K562 (cell line): ENCODE data around the gene UGT3A2. TPM values are rescaled to one million over a fixed set of nuclear protein-coding genes. Genes with fewer than 3 reads are reported as not detected.

Experiments
- ATAC-seq: fragments of 200-7000 bp; cut with Tn5 transposase; 3 replicates; pipeline ENCODE4 v1.9.1; 2020; ENCODE audit warnings: moderate library complexity
- BruUV-seq: library from RNA; stranded (reverse); fragments of 400-500 nt; replicated peaks from 2 replicates; lab custom pipeline; 2021; lab: Mats Ljungman, UMichigan
- CTCF ChIA-PET: fragments of 300-600 bp; formaldehyde crosslinking; extraction: SDS; loops from one replicate; lab custom pipeline; 2021; ENCODE audit warnings: low intra/inter-chr PET ratio; lab: Yijun Ruan, JAX
- POLR2A ChIA-PET: fragments of 300-600, 350-650 bp; sonication (Branson Sonifier 250); formaldehyde crosslinking; extraction: SDS; loops from one replicate; lab custom pipeline; 2021; ENCODE audit warnings: antibody characterized with exemption, inconsistent platforms; lab: Yijun Ruan, JAX
- DNase-seq, 4 experiments: peaks; one replicate each; pipeline versions ENCODE4 v3.0.0 to v3.0.0-alpha.2; 2011 to 2018; ENCODE audit warnings: low spot score in 3 of 4, mixed read lengths in 3 of 4; ENCODE audit errors: extremely low read depth in 1 of 4
- FAIRE-seq: peaks from 2 replicates; lab custom pipeline; 2011; peaks lifted over from hg19 to GRCh38; lab: Jason Lieb, UNC
- H2AFZ ChIP-seq: 2 replicates; pipeline ENCODE4 v1.6.0; 2011; ENCODE audit warnings: low read depth, low read length, control low read depth, inconsistent platforms
- H3K27ac ChIP-seq: fragments of 200-600 bp; 3 replicates; pipeline ENCODE4 v1.8.0; 2011; ENCODE audit warnings: low read depth, mild to moderate bottlenecking, control low read depth, inconsistent platforms, low read length, moderate library complexity, mixed read lengths; ENCODE audit errors: extremely low read depth
- H3K27me3 ChIP-seq, 2 experiments: fragments of 300-600 bp in 1 of 2; 2 replicates in 1 of 2; 3 replicates in 1 of 2; pipeline versions ENCODE4 v1.6.0 to v1.8.0; 2011; ENCODE audit warnings: inconsistent platforms in 2 of 2, low read length in 2 of 2, mild to moderate bottlenecking in 1 of 2, mixed read lengths in 1 of 2, moderate library complexity in 1 of 2; ENCODE audit not compliant: control insufficient read depth in 2 of 2, insufficient read depth in 2 of 2
- H3K36me3 ChIP-seq: fragments of 300-600 bp; 3 replicates; pipeline ENCODE4 v1.8.0; 2011; ENCODE audit warnings: mild to moderate bottlenecking, low read length, inconsistent platforms; ENCODE audit not compliant: control insufficient read depth, insufficient read depth
- H3K4me1 ChIP-seq, 2 experiments: fragments of 200-600 bp in 1 of 2; replicated peaks in 1 of 2; 2 replicates in 1 of 2; 3 replicates in 1 of 2; pipeline versions ENCODE4 v1.5.1 to v1.8.0; 2011; ENCODE audit warnings: inconsistent platforms in 2 of 2, low read length in 2 of 2, mild to moderate bottlenecking in 1 of 2, mixed read lengths in 1 of 2, moderate library complexity in 1 of 2; ENCODE audit not compliant: control insufficient read depth in 2 of 2, insufficient read depth in 2 of 2
- H3K4me2 ChIP-seq: 2 replicates; pipeline ENCODE4 v1.6.1; 2011; ENCODE audit warnings: low read length, control low read depth, inconsistent platforms, mixed read lengths; ENCODE audit not compliant: insufficient read depth
- H3K4me3 ChIP-seq: fragments of 200-600 bp; sonication (generic), shearing (Covaris generic); 2 replicates; pipeline ENCODE4 v1.5.1; 2016; ENCODE audit warnings: control low read depth, inconsistent platforms
- H3K79me2 ChIP-seq: fragments of 200-600 bp; 3 replicates; pipeline ENCODE4 v1.8.0; 2011; ENCODE audit warnings: low read length, inconsistent platforms; ENCODE audit not compliant: control insufficient read depth, insufficient read depth
- H3K9ac ChIP-seq, 2 experiments: 2 replicates each; pipeline versions ENCODE4 v1.6.0 to v1.6.1; 2011; ENCODE audit warnings: low read depth in 2 of 2, low read length in 2 of 2, control low read depth in 1 of 2, inconsistent platforms in 1 of 2, mild to moderate bottlenecking in 1 of 2, mixed read lengths in 1 of 2; ENCODE audit not compliant: insufficient read depth in 1 of 2
- H3K9me1 ChIP-seq: one replicate; pipeline ENCODE4 v1.6.0; 2011; ENCODE audit warnings: inconsistent platforms, mild to moderate bottlenecking, low read length, moderate library complexity; ENCODE audit not compliant: control insufficient read depth, insufficient read depth
- H3K9me3 ChIP-seq: replicated peaks from 2 replicates; pipeline ENCODE4 v1.5.1; 2011; ENCODE audit warnings: low read depth, low read length, inconsistent platforms; ENCODE audit not compliant: control insufficient read depth, insufficient read depth
- H4K20me1 ChIP-seq: replicated peaks from 2 replicates; pipeline ENCODE4 v1.6.1; 2011; ENCODE audit warnings: low read length, inconsistent platforms, mixed read lengths; ENCODE audit not compliant: control insufficient read depth, insufficient read depth
- CBFA2T3 ChIP-seq: fragments of 450-650 bp; IDR thresholded peaks from 2 replicates; pipeline ENCODE4 v1.6.1; 2017
- WGBS: fragments of 100-300 bp; shearing (Covaris generic); methylation state at CpG from one replicate; pipeline ENCODE4 v1.1.6; 2016; ENCODE audit warnings: low coverage, mixed read lengths; ENCODE audit not compliant: insufficient coverage; ENCODE audit errors: missing lambda C conversion rate; 5-methylcytosine and 5-hydroxymethylcytosine counted together
- in situ Hi-C: fragments of 300-500 bp; cut with MboI; formaldehyde crosslinking; loops from 4 replicates; pipeline ENCODE4 v1.15.0; 2018; ENCODE audit warnings: inconsistent platforms, mixed read lengths
- intact Hi-C: fragments of 100-400 bp; cut with micrococcal nuclease; formaldehyde crosslinking; loops from 2 replicates; pipeline ENCODE4 v1.14.2; 2022
- polyA plus RNA-seq, 8 experiments: library from polyadenylated mRNA; depleted of rRNA in 4 of 8; stranded (reverse) in 5 of 8; unstranded in 3 of 8; fragments of >200 nt; fragmentation: Nextera tagmentation in 2 of 8; fragmentation: Illumina TruSeq in 1 of 8; extraction: Ambion mirVana in 2 of 8; extraction: Trizol in 1 of 8; gene quantifications; 2 replicates each; pipeline versions ENCODE4 v1.2.1 to v1.2.3, GENCODE V29; 2011 to 2014; ENCODE audit warnings: inconsistent platforms in 1 of 8, missing spikeins in 1 of 8
- total RNA-seq, 7 experiments: library from RNA; depleted of rRNA in 6 of 7; stranded (reverse); fragments of >200 nt in 6 of 7; fragmentation: Illumina TruSeq in 2 of 7; extraction: Trizol in 2 of 7; gene quantifications; 2 replicates each; pipeline versions ENCODE4 v1.2.1 to v1.2.3, GENCODE V29; 2011 to 2021; ENCODE audit warnings: low replicate concordance in 1 of 7
- TF ChIP-seq, protein P1 (sequence below): sonication (generic); formaldehyde crosslinking; IDR thresholded peaks from 2 replicates; pipeline ENCODE4 v1.8.0; 2022; ENCODE audit warnings: mild to moderate bottlenecking, missing genetic modification reagents

The UGT3A2 gene
- total and polyA plus RNA-seq, 9 of the 15 experiments (the other 6 are each of a cell fraction or from before 2014, with no cell fraction given), result not detected

DNA sequence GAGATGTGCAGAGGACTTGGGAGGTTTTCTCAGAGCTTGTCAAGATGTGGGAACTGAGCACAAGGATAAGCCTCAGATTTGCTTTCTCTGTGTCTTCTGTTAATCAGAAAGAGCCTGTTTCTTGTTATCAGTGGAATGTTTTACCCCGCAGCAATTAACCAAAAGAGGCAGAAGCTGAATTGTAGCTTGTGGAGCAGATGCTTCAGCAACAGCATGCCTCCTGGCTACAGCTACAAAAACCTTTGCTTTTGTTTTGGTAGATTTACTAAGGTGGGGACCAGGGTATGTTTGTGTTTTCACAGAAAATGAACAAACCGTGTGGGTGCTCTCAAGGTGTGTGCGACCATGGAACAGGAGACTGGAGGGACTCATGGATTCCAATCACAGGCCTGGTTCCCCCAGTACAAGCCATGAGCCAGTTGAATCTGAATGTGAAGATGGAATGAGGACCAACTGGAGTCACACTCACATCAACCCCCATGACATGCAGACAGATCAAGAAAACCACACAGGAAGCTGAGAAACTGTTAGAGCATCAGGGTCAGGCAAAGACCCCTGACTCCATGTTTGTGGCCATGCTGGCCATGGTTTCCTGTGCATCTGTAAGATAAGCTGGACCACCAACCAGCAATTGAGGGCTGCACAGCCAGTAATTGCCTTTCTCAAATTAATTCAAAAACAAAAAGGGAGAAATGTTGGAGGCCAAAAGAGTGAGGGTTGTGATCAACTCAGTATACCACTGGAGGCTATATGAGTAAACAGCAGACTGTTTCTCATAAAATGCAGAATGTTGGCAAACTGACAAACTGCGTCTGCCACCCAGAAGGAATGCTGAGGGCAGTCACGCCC lies 6.9 kb downstream of the UGT3A2 start:
- no TSS peak for BruUV-seq
- ATAC-seq (no peak; the same call in 2 of the 3 replicates), FAIRE-seq (no peak)
- Histone ChIP-seq H3K27me3 (peaks cover 3 to 5% of the 10 kb centered on the region in 2 experiments; a peak in 4 of 5 replicates), H3K79me2 (no peaks in the 10 kb centered on the region), H2AFZ (no peak overlapping the region), H3K4me1 (no peaks in the 10 kb centered on the region), H3K9me3 (no peaks in the 10 kb centered on the region), H3K4me2 (no peak overlapping the region), H3K9ac (no peak overlapping the region), H3K27ac (no peak overlapping the region), H3K9me1 (no peaks in the 10 kb centered on the region)
- CTCF ChIA-PET, result interaction anchor here (0.7 to 1.3 kb wide), 2 partner anchors 16 to 339 kb away, joined by 3 to 6 read pairs; no protein-coding TSS in a partner anchor
- WGBS, result 4% methylated on average over 5 of the region's 5 CpGs
- intact Hi-C loops, result loop anchor here (1.0 to 5.0 kb wide), 2 partner anchors 246 to 338 kb away; no protein-coding TSS in a partner anchor
- POLR2A ChIA-PET, result no interaction called here
- in situ Hi-C loops, result no loop called here
- 0 out of 2 replicates have a peak, but pooled peaks have one; percentile 5 for TF ChIP-seq CBFA2T3
- TF ChIP-seq, protein P1, sequence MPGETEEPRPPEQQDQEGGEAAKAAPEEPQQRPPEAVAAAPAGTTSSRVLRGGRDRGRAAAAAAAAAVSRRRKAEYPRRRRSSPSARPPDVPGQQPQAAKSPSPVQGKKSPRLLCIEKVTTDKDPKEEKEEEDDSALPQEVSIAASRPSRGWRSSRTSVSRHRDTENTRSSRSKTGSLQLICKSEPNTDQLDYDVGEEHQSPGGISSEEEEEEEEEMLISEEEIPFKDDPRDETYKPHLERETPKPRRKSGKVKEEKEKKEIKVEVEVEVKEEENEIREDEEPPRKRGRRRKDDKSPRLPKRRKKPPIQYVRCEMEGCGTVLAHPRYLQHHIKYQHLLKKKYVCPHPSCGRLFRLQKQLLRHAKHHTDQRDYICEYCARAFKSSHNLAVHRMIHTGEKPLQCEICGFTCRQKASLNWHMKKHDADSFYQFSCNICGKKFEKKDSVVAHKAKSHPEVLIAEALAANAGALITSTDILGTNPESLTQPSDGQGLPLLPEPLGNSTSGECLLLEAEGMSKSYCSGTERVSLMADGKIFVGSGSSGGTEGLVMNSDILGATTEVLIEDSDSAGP (CRISPR knock-in tag), result no peak
- TF ChIP-seq, all 486 proteins: peak for 1
- H4K20me1 ChIP-seq, result no peaks in the 10 kb centered on the region
- H3K4me3 ChIP-seq, result no peak overlapping the region
- no peaks in the 10 kb centered on the region for H3K36me3 ChIP-seq
- DNase-seq, result no peak
